GM21367 (cell line): ENCODE data around the gene CTXN3.
"Not testable (repeated sequence)": the region's sequence is repeated elsewhere in the genome, so short reads cannot be mapped to it uniquely, and the experiment has no call there.

Experiments used
- ATAC-seq: cut with Tn5 transposase; IDR thresholded peaks from one replicate; pipeline ENCODE4 v1.9.1; 2021; ENCODE audit not compliant: unreplicated experiment

CTXN3 gene

GRCh38 chr5:127650022-127650421 is 1.1 kb downstream of the CTXN3 start:
- ATAC-seq = no peak

GRCh38 chr5:127650649-127651048 is 1.8 kb downstream of the CTXN3 start:
- ATAC-seq = no peak

GRCh38 chr5:127652952-127653611 is 4.2 kb downstream of the CTXN3 start:
- no peak for ATAC-seq

GRCh38 chr5:127656825-127657224 is 7.9 kb downstream of the CTXN3 start:
- no peak for ATAC-seq

- no peak for ATAC-seq
Measured at GRCh38 chr5:127660047-127660733, 11.3 kb downstream of the CTXN3 start.

GRCh38 chr5:127664093-127664492 is 15.2 kb downstream of the CTXN3 start:
- no peak for ATAC-seq

GRCh38 chr5:127665641-127666040 is 16.8 kb downstream of the CTXN3 start:
- no peak for ATAC-seq

GRCh38 chr5:127666043-127666716 is 17.3 kb downstream of the CTXN3 start:
- no peak for ATAC-seq

- no peak for ATAC-seq
Measured at GRCh38 chr5:127667926-127668325, 19.0 kb downstream of the CTXN3 start.

GRCh38 chr5:127671218-127671617 is 22.3 kb downstream of the CTXN3 start:
- no peak for ATAC-seq

GRCh38 chr5:127673117-127673800 is 24.4 kb downstream of the CTXN3 start:
- ATAC-seq = no peak

GRCh38 chr5:127676951-127677350 is 28.1 kb downstream of the CTXN3 start:
- ATAC-seq = not testable (repeated sequence)

- not testable (repeated sequence) for ATAC-seq
Measured at GRCh38 chr5:127679691-127680330, 30.9 kb downstream of the CTXN3 start.

GRCh38 chr5:127680595-127680994 is 31.7 kb downstream of the CTXN3 start:
- no peak for ATAC-seq

GRCh38 chr5:127683008-127683407 is 34.1 kb downstream of the CTXN3 start:
- no peak for ATAC-seq

- no peak for ATAC-seq
Measured at GRCh38 chr5:127684726-127685467, 36.0 kb downstream of the CTXN3 start.

GRCh38 chr5:127685662-127686061 is 36.8 kb downstream of the CTXN3 start:
- ATAC-seq = no peak

GRCh38 chr5:127686424-127686823 is 37.5 kb downstream of the CTXN3 start:
- ATAC-seq = no peak

GRCh38 chr5:127694518-127695171 is 45.8 kb downstream of the CTXN3 start:
- no peak for ATAC-seq

GRCh38 chr5:127695346-127695745 is 46.5 kb downstream of the CTXN3 start:
- ATAC-seq = no peak
